ENCODE results near the gene PRSS23.

DNA sequence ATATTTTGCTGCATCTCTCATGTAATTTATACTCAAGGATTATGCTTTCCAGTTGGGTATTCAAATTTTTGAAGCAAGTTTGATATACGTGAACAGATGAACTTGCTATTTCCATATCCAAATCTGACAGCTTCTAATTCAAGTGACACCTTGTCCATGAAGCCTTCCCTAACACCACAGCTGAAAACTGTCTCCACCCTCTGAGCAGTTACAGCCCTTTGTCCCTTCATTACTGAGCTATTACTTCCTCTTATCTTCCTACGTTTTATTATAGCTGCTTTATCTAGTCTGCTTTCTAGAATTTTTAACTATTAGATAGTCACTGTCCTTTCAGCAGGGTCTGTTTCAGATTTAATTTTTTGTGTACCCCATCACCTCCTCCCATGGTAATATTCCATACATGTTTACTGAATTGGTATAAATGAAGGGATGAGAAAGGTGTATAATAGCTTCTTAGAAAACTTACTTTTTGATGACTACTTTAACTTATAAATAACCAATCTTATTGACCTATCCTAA lies 13.3 kb upstream of the PRSS23 start:
- TF ChIP-seq EZH2phosphoT487 (IDR thresholded peaks at IDR 0.05; ENCODE audit: borderline replicate concordance, low read length) (no peak), CTCF (IDR thresholded peaks at IDR 0.05; ENCODE audit: low read depth, low read length, poor library complexity, severe bottlenecking) (no peak)
